Left ventricle myocardium inferior (tissue), 1 donor: ENCODE measurements around the gene AKAP9. TPM values are rescaled to one million over a fixed set of nuclear protein-coding genes. Genes with fewer than 3 reads are reported as not detected.
"Not testable (repeated sequence)": the region's sequence is repeated elsewhere in the genome, so short reads cannot be mapped to it uniquely, and the experiment has no call there.

Experiments used
- DNase-seq: peaks from one replicate; pipeline ENCODE4 v3.0.0-alpha.2; 2020
- H3K27ac ChIP-seq: fragments of 200-600 bp; replicated peaks from 2 replicates; pipeline ENCODE4 v1.8.0; 2021
- H3K27me3 ChIP-seq: fragments of 200-600 bp; 2 replicates; pipeline ENCODE4 v1.8.0; 2021; ENCODE audit warnings: low read depth
- H3K36me3 ChIP-seq: fragments of 200-600 bp; 2 replicates; pipeline ENCODE4 v1.8.0; 2021
- H3K4me1 ChIP-seq: fragments of 200-600 bp; 2 replicates; pipeline ENCODE4 v1.8.0; 2021
- H3K4me3 ChIP-seq: fragments of 200-600 bp; 2 replicates; pipeline ENCODE4 v1.8.0; 2021; ENCODE audit warnings: mild to moderate bottlenecking, moderate library complexity
- H3K9me3 ChIP-seq: fragments of 200-600 bp; replicated peaks from 2 replicates; pipeline ENCODE4 v1.8.0; 2021
- CTCF ChIP-seq: fragments of 200-600 bp; IDR thresholded peaks from 2 replicates; pipeline ENCODE4 v1.8.0; 2021; ENCODE audit warnings: antibody characterized with exemption, mild to moderate bottlenecking, borderline replicate concordance
- intact Hi-C: fragments of 100-400 bp; cut with micrococcal nuclease; formaldehyde crosslinking; loops from one replicate; pipeline ENCODE4 v1.11.0; 2022
- total RNA-seq: library from RNA; stranded (reverse); fragmentation: NEBNext Ultra II Directional; extraction: Animal tissue kit (Norgen Biotek cat#: 25700); gene quantifications from one replicate; pipeline ENCODE4 v1.2.1, GENCODE V29; 2021
- donor health status: DM: no; HTN: yes; CAD: no; lungs with severe emphysema.

AKAP9 gene
- total RNA-seq, 1 donor from 2014 or later, result 49.4 TPM

- H3K4me3 ChIP-seq, result no peak overlapping the region
- H3K9me3 ChIP-seq, result no peaks in the 10 kb centered on the region
- no peak overlapping the region for H3K27ac ChIP-seq
- intact Hi-C loops, result no loop called here
- H3K4me1 ChIP-seq, result no peaks in the 10 kb centered on the region
- H3K27me3 ChIP-seq, result no peaks in the 10 kb centered on the region
- TF ChIP-seq CTCF, result no peak
- no peak for DNase-seq
- no peaks in the 10 kb centered on the region for H3K36me3 ChIP-seq
These were observed 200.5 kb downstream of the AKAP9 start for GRCh38 chr7:92141161-92141560.

GRCh38 chr7:92142791-92143190 lies 202.1 kb downstream of the AKAP9 start:
- H3K27me3 ChIP-seq, H3K36me3 ChIP-seq, H3K9me3 ChIP-seq, H3K4me1 ChIP-seq, H3K27ac ChIP-seq, DNase-seq, H3K4me3 ChIP-seq, intact Hi-C loops: not testable (repeated sequence)

GRCh38 chr7:92143192-92143880 lies 202.7 kb downstream of the AKAP9 start:
- H3K27ac ChIP-seq, H3K9me3 ChIP-seq, H3K4me3 ChIP-seq, intact Hi-C loops, H3K36me3 ChIP-seq, DNase-seq, H3K27me3 ChIP-seq, H3K4me1 ChIP-seq: not testable (repeated sequence)

GRCh38 chr7:92149736-92150239 lies 209.1 kb downstream of the AKAP9 start:
- DNase-seq, result no peak
- Histone ChIP-seq H3K27me3 (no peaks in the 10 kb centered on the region), H3K4me3 (no peak overlapping the region), H3K4me1 (no peaks in the 10 kb centered on the region), H3K27ac (no peak overlapping the region), H3K36me3 (no peaks in the 10 kb centered on the region), H3K9me3 (no peaks in the 10 kb centered on the region)
- no peak for TF ChIP-seq CTCF
- intact Hi-C loops, result no loop called here

GRCh38 chr7:92150450-92151017 lies 209.9 kb downstream of the AKAP9 start:
- Histone ChIP-seq H3K4me3 (no peak overlapping the region), H3K36me3 (no peaks in the 10 kb centered on the region), H3K27me3 (no peaks in the 10 kb centered on the region), H3K27ac (no peak overlapping the region), H3K4me1 (no peaks in the 10 kb centered on the region), H3K9me3 (no peaks in the 10 kb centered on the region)
- no peak for TF ChIP-seq CTCF
- no peak for DNase-seq
- intact Hi-C loops, result no loop called here

GRCh38 chr7:92155108-92155739 lies 214.6 kb downstream of the AKAP9 start:
- H3K4me1 ChIP-seq, result no peaks in the 10 kb centered on the region
- H3K27me3 ChIP-seq, result no peaks in the 10 kb centered on the region
- intact Hi-C loops, result no loop called here
- no peaks in the 10 kb centered on the region for H3K9me3 ChIP-seq
- H3K27ac ChIP-seq, result no peak overlapping the region
- H3K4me3 ChIP-seq, result no peak overlapping the region
- no peaks in the 10 kb centered on the region for H3K36me3 ChIP-seq
- DNase-seq, result no peak
- no peak for TF ChIP-seq CTCF
